ENCODE data around the gene LINC00632.

- TF ChIP-seq POLR2A (IDR thresholded peaks at IDR 0.05) (no peak), CTCF (IDR thresholded peaks at IDR 0.05) (peak; percentile 34 to 69 (median 52))
Measured at GRCh38 chrX:140762061-140762460, 52.5 kb downstream of the LINC00632 start.

All from heart left ventricle (tissue), 13 donors.